Vagina (tissue), 2 donors: ENCODE data around the gene SREK1. TPM values are rescaled to one million over a fixed set of nuclear protein-coding genes. Genes with fewer than 3 reads are reported as not detected.

Source experiments
- DNase-seq, 2 donors: peaks; one replicate each; pipeline ENCODE4 v3.0.0-alpha.2; 2017; ENCODE audit errors: extremely low spot score in 2 of 2
- H3K27ac ChIP-seq: fragments of 200-600 bp; sonication (generic); one replicate; pipeline ENCODE4 v1.5.1; 2019
- H3K27me3 ChIP-seq: fragments of 200-600 bp; sonication (generic); one replicate; pipeline ENCODE4 v1.5.1; 2019
- H3K36me3 ChIP-seq, 2 donors: fragments of 200-600 bp; sonication (generic); one replicate each; pipeline ENCODE4 v1.5.1; 2017 to 2019
- H3K4me1 ChIP-seq: fragments of 200-600 bp; sonication (generic); one replicate; pipeline ENCODE4 v1.5.1; 2019
- H3K4me3 ChIP-seq, 2 donors: fragments of 200-600 bp; sonication (generic); 1 replicate in 1 of 2; 2 replicates in 1 of 2; pipeline ENCODE4 v1.5.1; 2016 to 2019
- H3K9me3 ChIP-seq: fragments of 200-600 bp; sonication (generic); one replicate; pipeline ENCODE4 v1.5.1; 2019
- CTCF ChIP-seq, 3 experiments: fragments of 450-650 bp in 2 of 3; fragments of 200-600 bp in 1 of 3; sonication (generic) in 1 of 3; IDR thresholded peaks; one replicate each; pipeline ENCODE4 v1.5.1; 2017 to 2019; ENCODE audit warnings: antibody characterized with exemption in 3 of 3, mild to moderate bottlenecking in 2 of 3, moderate library complexity in 2 of 3
- POLR2A ChIP-seq, 2 donors: fragments of 450-650 bp; IDR thresholded peaks; one replicate each; pipeline ENCODE4 v1.6.1; 2017; ENCODE audit warnings: antibody characterized with exemption in 2 of 2, mild to moderate bottlenecking in 2 of 2, moderate library complexity in 2 of 2
- POLR2AphosphoS5 ChIP-seq, 2 donors: sonication (generic); formaldehyde crosslinking; IDR thresholded peaks; one replicate each; pipeline ENCODE4 v1.9.0; 2017; ENCODE audit warnings: antibody characterized with exemption in 2 of 2, mild to moderate bottlenecking in 2 of 2, low read depth in 1 of 2; ENCODE audit not compliant: insufficient read depth in 1 of 2
- intact Hi-C: fragments of 100-400 bp; cut with DNase I; formaldehyde crosslinking; loops from one replicate; pipeline ENCODE4 v1.15.1; 2023
- total RNA-seq: library from RNA; depleted of rRNA; stranded (reverse); fragments of >200 nt; gene quantifications from one replicate; pipeline ENCODE4 v1.2.3, GENCODE V29; 2016

SREK1 gene
- total RNA-seq, 1 donor from 2014 or later, result 101 TPM

DNA sequence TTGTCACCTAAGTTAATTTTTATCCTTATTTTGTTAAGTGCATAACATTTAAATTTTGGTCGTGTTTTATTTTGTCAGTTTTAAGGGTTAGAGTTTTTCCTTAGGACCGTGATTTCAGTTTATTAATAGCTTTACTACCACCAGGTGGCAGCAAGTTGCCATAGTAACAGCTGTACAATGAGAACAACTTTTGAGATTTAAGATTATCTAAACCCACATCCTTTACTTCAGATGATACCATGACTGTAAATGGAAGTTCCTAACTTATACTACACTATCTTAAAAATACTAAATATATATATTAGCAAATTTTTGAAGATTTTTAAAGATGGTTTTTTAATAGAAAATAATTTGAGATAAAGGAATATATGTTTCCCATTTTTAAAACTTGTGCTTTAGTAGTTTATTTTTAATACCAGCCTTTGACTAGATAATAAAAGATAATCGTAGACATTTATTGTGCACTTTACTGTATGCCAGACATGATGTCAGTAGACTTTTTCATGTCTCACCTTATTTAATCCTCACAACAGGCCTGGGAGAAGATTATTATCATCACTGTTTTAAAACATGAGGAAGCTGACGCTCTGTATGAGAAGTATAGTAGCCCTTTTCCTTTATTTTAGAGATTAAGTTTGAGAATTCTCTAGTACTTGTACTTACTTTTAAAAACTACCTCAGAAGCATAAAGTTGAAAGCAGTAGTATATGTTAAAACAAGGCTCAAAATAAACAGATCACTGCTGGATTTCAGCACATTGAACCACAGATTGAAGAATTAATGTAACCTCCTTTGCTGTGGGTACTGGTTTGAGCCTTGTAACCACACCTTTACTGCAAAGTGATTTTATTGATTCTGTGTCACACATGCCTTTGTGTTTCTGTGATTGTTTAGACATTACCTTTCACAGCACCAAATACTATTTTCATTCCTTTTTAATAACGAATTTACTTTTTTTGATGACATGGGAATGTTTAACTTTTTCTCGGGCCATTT lies 27.5 kb downstream of the SREK1 start:
- Histone ChIP-seq H3K4me3 (no peak overlapping the region), H3K27me3 (no peaks in the 10 kb centered on the region), H3K36me3 (peaks cover 0 to 44% of the 10 kb centered on the region in 2 donors), H3K27ac (no peak overlapping the region), H3K4me1 (no peaks in the 10 kb centered on the region), H3K9me3 (no peaks in the 10 kb centered on the region)
- DNase-seq, result no peak
- TF ChIP-seq CTCF (IDR thresholded peaks at IDR 0.05) (peak in 2 of 3 experiments; percentile 31 to 50), POLR2AphosphoS5 (IDR thresholded peaks at IDR 0.05; ENCODE audit: insufficient read depth in 1 of 2, low read depth in 1 of 2) (no peak)
- intact Hi-C loops, result no loop called here

- intact Hi-C loops, result no loop called here
- DNase-seq, result no peak
- Histone ChIP-seq H3K27ac (no peak overlapping the region), H3K9me3 (no peaks in the 10 kb centered on the region), H3K4me1 (no peaks in the 10 kb centered on the region), H3K36me3 (peaks cover 5 to 66% of the 10 kb centered on the region in 2 donors), H3K27me3 (no peaks in the 10 kb centered on the region), H3K4me3 (no peak overlapping the region)
- TF ChIP-seq CTCF (IDR thresholded peaks at IDR 0.05) (no peak), POLR2A (IDR thresholded peaks at IDR 0.05) (no peak), POLR2AphosphoS5 (IDR thresholded peaks at IDR 0.05; ENCODE audit: insufficient read depth in 1 of 2, low read depth in 1 of 2) (no peak)
Measured at GRCh38 chr5:66174338-66174737, 30.2 kb downstream of the SREK1 start.

- Histone ChIP-seq H3K36me3 (peaks cover 5 to 62% of the 10 kb centered on the region in 2 donors), H3K9me3 (no peaks in the 10 kb centered on the region), H3K4me3 (no peak overlapping the region), H3K27ac (no peak overlapping the region), H3K4me1 (no peaks in the 10 kb centered on the region), H3K27me3 (no peaks in the 10 kb centered on the region)
- no peak for DNase-seq
- intact Hi-C loops, result no loop called here
- TF ChIP-seq CTCF (IDR thresholded peaks at IDR 0.05), result no peak
- TF ChIP-seq POLR2A (IDR thresholded peaks at IDR 0.05), result no peak
- no peak for TF ChIP-seq POLR2AphosphoS5 (IDR thresholded peaks at IDR 0.05; ENCODE audit: insufficient read depth in 1 of 2, low read depth in 1 of 2)
Measured at GRCh38 chr5:66178799-66179198, 34.7 kb downstream of the SREK1 start.

DNA sequence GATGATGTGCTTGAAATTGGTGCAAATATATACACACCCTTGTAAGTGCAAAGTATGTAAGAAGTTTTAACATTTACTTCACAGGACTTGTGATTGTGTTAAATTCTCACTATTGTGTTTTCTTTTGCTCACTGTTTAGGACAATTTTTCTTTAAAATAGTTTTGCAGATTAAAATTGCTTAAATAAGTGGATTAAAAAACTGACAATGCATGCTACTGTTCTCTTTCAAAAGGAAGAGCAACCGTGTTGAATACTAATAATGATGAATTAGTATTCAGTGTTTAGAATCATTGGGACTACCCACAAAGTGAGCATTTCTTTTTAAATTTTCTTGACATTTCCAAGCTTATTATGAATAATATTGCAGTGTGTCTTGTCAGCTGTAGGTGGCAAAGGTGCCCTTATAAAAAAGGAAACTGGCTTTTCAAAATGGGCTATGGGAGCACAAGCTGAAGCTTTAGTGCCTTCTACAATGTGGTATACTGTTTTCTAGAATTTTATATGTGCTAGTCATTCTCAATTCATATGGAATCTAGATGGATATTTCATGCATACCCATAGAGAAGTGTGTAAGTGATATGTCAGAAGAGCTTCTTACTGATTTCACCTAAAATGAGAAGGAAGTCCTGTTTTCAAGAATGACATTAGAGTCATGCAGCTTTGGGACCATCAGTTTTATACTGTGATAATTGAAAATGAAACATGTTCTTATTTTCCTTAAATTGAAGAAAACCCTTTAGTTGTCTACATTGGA lies 35.4 kb downstream of the SREK1 start:
- intact Hi-C loops, result no loop called here
- no peak overlapping the region for H3K27ac ChIP-seq
- H3K9me3 ChIP-seq, result no peaks in the 10 kb centered on the region
- peaks cover 5 to 62% of the 10 kb centered on the region in 2 donors for H3K36me3 ChIP-seq
- TF ChIP-seq CTCF (IDR thresholded peaks at IDR 0.05), result no peak
- TF ChIP-seq POLR2A (IDR thresholded peaks at IDR 0.05), result no peak
- TF ChIP-seq POLR2AphosphoS5 (IDR thresholded peaks at IDR 0.05; ENCODE audit: insufficient read depth in 1 of 2, low read depth in 1 of 2), result no peak
- no peak overlapping the region for H3K4me3 ChIP-seq
- no peaks in the 10 kb centered on the region for H3K4me1 ChIP-seq
- no peak for DNase-seq
- no peaks in the 10 kb centered on the region for H3K27me3 ChIP-seq
